Superior temporal gyrus (tissue), 1 donor: Measurements from ENCODE around the gene MATN3.
"Not testable (repeated sequence)": the region's sequence is repeated elsewhere in the genome, so short reads cannot be mapped to it uniquely, and the experiment has no call there.

ENCODE experiments used
- DNase-seq: peaks from one replicate; pipeline ENCODE4 v3.0.0-alpha.2; 2016; ENCODE audit errors: extremely low spot score

Gene MATN3

GRCh38 chr2:20012282-20013125 lies at the start of gene MATN3:
MATN3 (minus strand) TSS chr2:20012668; CDS start chr2:20012631, 37 bp downstream.
- no peak for DNase-seq

- DNase-seq, result no peak
Measured at GRCh38 chr2:20061940-20062339, 49.5 kb upstream of the MATN3 start.

GRCh38 chr2:20061476-20061875 lies 49.0 kb upstream of the MATN3 start:
- no peak for DNase-seq

GRCh38 chr2:20060106-20060505 lies 47.6 kb upstream of the MATN3 start:
- no peak for DNase-seq

- no peak for DNase-seq
Measured at GRCh38 chr2:20057268-20057667, 44.8 kb upstream of the MATN3 start.

- no peak for DNase-seq
Measured at GRCh38 chr2:20054931-20055330, 42.5 kb upstream of the MATN3 start.

GRCh38 chr2:20054119-20054518 lies 41.7 kb upstream of the MATN3 start:
- DNase-seq, result no peak

GRCh38 chr2:20052861-20053281 lies 40.4 kb upstream of the MATN3 start:
- DNase-seq, result peak; percentile 55

- peak; percentile 44 for DNase-seq
Measured at GRCh38 chr2:20052229-20052851, 39.9 kb upstream of the MATN3 start.

GRCh38 chr2:20051532-20052228 lies 39.2 kb upstream of the MATN3 start, which contains the start of gene LAPTM4A:
LAPTM4A (minus strand) TSS chr2:20051628; CDS start chr2:20051520, 108 bp downstream.
- peak; percentile 100 for DNase-seq

GRCh38 chr2:20050646-20051531 lies 38.4 kb upstream of the MATN3 start:
- peak; percentile 75 for DNase-seq

- DNase-seq, result no peak
Measured at GRCh38 chr2:20050104-20050645, 37.7 kb upstream of the MATN3 start.

GRCh38 chr2:20049637-20050036 lies 37.2 kb upstream of the MATN3 start:
- DNase-seq, result peak; percentile 30

GRCh38 chr2:20048488-20049448 lies 36.3 kb upstream of the MATN3 start:
- no peak for DNase-seq

GRCh38 chr2:20045712-20046292 lies 33.3 kb upstream of the MATN3 start:
- not testable (repeated sequence) for DNase-seq

- DNase-seq, result no peak
Measured at GRCh38 chr2:20044778-20045177, 32.3 kb upstream of the MATN3 start.

- DNase-seq, result no peak
Measured at GRCh38 chr2:20042531-20042930, 30.1 kb upstream of the MATN3 start.

- no peak for DNase-seq
Measured at GRCh38 chr2:20040489-20041172, 28.2 kb upstream of the MATN3 start.

- no peak for DNase-seq
Measured at GRCh38 chr2:20037660-20038059, 25.2 kb upstream of the MATN3 start.
